Stimulated activated CD4-positive, alpha-beta T cell treated with anti-CD3 and anti-CD28 coated beads, Interleukin-2, amount 100 ng/mL, for 48 hours (primary cell): ENCODE results near the gene ACOX3.
"Not testable (repeated sequence)": the region's sequence is repeated elsewhere in the genome, so short reads cannot be mapped to it uniquely, and the experiment has no call there.

Experiments used
- DNase-seq, 2 donors: peaks; one replicate each; pipeline ENCODE4 v3.0.0-alpha.2; 2020

The ACOX3 gene

DNA sequence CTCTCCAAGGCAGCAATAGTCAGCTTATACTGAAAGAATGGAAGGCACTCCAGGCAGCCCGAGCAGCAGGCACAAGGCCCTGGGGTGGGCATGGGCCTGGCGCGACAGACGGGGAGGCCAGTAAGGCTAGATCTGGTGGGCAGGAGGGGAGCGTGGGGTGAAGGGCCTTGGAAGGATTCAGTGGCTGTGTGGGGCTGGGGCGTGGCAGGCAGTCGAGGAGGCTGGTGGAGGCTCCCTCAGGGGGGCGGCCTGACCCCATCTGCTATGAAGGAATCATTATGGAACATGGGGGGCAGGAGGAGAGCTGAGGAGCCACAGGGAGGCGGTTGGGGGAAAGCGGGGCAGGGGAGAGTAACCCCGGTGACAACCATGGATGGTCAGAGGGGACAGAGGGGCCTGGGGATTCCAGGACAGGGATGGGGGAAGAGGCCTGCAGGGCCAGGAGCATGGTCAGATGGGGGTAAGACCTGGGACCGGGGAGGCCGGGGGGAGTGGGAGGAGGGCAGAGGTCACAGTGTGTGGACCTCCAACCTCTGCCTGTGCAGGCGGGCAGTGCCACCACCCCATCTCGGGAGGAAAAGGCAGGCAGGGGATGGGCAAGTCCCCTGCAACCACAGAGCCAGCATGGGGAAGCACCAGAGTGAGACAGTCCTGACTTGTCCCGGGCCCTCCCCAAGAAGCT, 70.3 kb downstream of the ACOX3 start:
- DNase-seq = no peak

DNA sequence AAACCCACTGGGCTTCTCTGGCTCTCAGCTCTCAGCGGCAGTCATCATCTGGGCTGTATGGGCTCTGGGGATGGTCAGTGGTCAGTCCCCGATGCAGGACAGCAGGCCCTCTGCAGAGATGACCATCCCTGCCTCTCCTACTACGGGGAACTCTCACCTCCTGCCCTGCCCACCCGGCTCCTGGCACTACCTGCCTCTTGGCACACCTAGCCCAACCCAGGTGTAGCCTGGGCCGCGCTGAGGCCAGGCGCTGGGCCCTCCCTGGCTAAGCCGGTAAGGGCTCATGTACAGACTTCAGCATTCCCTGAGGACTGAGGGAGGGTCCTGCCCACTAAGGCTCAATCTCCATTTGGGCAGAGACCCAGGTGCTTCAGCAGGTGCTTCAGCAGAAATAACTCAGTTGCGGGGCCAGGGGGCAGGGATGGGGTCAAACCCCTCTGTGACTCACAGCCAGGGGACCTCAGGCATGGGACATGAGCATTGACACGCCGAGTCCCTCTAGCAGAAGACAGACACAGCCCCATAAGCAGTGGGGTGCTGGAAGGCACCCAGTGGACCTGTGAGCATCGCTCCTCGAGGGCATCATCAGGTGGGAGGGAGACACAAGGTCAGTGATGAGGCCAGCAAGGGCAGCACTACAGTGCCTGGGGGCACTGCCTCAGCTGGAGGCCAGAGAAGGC, 71.0 kb downstream of the ACOX3 start:
- DNase-seq = no peak

DNA sequence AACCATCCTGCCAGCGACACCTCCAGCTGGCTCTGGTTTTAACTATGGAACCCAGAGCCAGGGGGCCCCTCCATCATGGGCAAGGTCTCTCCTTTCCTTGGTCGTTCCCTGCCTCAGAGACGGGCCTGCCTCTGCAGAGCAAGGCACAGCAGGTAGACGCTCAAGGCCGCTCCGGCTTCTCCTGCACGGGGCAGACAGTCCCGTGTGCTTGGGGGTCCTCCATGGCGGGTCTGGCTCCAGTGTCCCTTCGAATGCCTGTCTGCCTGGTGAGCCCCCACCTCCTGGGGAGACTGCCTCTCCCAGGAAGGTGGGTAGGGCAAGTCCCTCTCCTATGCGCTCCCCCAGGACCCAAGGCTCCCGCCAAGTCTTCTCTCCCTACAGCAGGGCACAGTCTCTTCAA, 71.5 kb downstream of the ACOX3 start:
- no peak for DNase-seq

DNA sequence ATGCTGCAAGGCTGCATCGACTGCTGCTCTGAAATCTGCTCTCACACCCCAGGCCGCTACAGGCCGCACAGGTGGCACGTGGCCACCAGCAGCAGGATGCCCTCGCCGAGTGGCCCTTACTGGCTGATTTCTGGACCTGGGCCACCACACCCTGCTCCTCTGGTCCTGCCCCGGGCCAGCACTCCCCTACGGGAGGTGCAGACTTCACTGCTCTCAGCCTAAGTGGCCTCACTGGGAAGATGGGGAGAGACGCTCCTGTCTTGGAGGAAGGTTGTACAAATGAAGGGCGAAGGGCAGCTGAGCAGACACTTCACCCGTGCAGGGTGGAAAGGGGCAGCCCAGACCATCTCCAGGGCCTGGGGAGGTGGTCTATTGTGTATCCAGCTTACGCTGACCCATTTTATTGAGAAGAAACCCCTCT, 72.5 kb downstream of the ACOX3 start:
- no peak for DNase-seq

DNA sequence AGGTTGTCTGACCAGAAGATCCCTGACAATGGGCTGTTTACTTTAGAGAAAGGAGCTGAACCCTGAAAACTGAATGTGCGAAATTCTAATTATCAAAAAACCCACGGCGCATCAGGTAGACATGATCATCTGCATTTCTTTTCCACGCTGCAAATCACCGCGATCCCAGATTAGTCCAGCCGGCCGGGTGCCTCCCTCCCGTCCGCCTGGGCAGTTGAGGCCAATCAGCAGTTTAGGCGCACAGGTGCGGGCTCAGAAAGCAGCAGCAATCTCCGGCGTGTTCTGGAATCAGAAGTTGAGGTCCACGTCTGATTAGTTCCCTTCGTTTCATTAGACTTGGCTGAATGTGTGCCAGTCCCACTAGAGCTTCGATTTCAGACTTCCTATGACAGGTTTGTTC, 73.9 kb downstream of the ACOX3 start:
- DNase-seq = no peak

DNA sequence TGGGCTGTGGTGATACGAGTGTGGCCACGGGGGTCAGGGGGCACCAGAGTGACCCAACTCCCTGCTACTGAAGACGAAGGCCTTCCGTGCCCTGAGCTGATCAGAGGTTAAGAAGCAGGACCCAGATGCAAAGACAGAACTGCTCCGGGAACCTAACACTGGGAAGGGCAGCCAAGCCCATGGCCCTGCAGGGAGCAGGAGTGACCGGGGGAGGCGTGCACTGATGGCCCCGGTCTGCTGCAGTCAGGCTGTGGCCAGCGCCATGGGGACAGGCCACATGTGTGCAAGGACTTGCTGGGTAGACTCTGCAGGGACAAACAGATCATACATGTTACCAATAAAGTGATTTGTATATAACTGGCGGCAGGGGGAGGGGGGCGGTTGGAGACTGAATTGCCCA, 74.6 kb downstream of the ACOX3 start:
- DNase-seq = no peak

DNA sequence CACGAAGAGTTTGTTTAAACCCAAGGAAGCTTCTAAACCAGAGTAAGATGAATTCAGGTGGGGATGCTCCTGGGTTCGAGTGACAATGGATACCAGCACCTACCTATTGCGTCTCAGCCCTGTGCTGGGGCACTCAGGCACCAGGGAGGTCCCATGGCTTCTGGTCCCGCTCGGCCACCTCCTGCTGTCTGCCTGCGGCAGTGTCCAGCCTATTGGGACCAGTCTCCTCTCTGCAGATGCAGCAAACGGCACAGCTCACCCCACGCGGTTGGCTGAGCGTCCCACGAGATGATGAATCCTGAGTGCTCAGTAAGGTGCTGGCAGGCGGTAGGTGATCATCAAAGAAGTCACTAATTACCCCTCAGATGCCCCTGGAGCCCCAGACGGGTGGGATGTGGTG, 75.2 kb downstream of the ACOX3 start:
- DNase-seq = no peak

DNA sequence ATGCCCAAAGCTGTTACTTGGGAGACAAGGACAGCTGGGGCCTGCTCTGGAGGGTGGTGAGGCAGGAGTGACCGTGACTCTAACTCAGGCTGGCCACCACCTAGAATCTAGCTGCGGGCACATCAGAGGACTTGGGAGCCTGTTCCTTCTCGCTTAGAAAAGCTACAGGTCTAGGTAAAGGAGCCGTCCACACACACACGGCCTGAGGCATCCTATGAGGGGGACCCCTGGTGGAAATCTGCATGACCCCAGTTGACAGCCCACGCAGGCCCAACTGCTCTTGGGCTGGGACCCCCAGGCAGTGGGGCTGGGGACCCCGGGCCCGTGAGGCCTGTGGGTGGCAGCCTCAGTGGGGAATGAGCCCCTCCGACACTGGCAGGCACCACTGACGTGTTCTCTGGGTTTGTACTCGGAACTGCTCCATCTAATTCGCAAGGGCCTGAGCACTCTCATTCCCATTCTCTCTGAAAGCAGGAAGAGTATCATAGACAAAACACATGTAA, 75.6 kb downstream of the ACOX3 start:
- no peak for DNase-seq

DNA sequence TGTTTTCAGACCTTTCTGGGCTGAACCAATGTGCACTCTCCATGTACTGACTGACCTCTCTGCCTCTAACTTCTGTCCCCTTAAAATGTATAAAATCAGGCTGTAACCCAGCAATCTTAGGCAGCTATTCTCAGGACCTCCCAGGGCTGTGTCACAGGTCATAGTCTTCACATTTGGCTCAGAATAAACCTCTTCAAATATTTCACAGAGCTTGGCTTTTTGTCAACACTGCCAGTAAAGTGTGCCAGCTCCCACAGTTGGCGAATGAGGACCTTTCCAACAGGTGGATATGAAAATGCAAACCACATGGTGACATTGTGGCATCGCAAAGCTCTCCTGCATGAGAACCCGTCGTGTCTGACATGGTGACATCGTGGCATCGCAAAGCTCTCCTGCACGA, 76.4 kb downstream of the ACOX3 start:
- DNase-seq = no peak

DNA sequence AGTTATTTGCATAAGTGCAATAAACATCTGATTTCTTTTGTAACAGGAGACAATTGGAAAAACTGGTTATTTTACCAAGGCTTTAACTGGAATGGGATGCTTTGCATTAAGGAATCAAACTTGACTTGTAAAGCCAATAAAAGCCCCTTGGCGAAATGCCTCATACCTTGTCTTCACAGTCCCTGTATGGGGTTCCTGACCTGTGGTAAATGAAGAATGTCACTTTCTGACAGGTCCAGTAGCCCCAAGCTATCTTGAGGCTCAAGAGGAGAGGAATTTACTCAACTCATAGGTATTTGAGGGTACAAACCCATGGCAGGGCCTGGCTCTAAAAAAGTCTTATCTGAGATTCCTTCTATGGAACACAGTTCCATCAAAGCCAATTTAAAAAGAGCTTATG, 78.0 kb downstream of the ACOX3 start:
- no peak for DNase-seq

DNA sequence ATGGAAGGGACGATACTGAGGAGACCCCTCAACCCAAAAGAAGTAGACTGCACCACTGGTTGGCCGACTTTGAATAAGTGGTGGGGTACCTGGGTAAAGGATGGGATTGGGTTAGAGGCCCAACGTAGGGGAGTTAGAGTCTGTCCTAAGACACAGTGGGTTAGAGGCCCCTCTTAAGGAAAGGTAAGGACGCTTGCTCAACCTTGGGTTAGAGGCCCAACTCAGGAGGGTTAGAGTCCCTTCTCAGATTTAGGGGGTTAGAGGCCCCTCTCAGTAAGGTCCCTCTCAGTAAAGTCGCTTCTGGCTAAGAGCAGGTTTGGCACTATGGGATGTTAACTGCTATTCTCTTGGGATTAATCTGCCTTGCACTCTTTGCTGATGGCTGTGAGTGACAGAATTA, 81.3 kb downstream of the ACOX3 start:
- DNase-seq = no peak

DNA sequence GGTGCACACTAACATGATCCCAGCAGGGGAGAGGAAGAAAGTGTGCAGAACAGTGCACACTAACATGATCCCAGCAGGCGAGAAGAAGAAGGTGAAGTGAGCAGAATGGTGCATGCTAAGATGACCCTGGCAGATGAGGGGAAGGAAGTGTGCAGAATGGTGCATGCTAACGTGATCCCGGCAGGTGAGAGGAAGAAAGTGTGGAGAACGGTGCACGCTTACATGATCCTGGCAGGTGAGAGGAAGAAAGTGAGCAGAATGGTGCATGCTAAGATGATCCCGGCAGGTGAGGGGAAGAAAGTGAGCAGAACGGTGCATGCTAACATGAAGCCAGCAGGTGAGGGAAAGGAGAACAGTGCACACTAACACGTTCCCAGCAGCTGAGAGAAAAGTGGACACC, 83.7 kb downstream of the ACOX3 start:
- no peak for DNase-seq

DNA sequence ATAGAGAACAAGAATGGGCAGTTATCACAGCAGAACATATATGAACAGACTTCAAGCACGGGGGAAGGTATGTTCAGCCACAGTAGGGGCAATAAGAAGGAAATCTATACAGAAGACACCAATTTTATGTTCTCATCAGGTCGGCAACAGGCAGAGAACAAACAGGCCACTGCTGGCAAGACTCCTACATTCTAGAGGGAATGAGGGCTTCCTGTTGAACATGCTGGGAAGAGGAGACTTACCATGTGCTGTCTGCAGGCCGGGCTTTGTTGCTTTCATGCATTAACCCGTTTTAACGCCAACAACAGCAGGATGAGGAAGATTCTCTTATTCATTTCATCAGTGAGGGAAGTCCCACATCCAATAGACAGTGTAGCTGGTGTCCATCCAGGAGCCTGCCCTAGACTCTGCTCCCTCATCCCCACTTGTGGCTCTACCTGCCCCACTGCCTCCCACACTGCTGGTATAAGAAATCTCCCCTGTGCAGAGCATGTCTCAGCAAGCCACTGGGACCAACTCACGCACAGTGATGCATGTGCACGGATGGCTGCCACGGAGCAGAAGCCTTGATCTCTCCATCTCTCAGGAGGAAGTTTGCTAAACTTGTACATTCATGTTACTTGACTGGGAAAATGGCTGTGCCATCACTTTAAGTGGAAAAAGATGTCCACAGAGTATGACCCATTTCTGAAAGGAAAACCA, 84.5 kb downstream of the ACOX3 start:
- no peak for DNase-seq

DNA sequence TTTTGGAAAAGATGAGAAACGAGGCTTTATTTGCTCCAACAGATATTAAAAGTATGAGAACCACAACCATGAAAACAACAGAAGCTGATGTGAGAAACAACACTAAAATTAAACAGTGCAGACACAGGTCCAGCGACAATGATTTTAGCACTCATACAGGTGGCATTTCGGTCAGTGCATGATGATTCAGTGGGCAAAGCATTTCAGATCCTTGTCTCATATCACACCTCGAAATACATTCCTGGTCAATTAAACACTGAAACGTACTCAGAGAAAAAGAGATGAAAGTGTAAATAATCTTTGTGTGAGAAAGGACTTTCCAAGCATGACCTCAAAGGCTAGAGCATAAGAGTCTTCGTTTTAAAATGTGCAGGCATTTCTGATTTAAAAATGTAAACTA, 85.2 kb downstream of the ACOX3 start:
- no peak for DNase-seq

DNA sequence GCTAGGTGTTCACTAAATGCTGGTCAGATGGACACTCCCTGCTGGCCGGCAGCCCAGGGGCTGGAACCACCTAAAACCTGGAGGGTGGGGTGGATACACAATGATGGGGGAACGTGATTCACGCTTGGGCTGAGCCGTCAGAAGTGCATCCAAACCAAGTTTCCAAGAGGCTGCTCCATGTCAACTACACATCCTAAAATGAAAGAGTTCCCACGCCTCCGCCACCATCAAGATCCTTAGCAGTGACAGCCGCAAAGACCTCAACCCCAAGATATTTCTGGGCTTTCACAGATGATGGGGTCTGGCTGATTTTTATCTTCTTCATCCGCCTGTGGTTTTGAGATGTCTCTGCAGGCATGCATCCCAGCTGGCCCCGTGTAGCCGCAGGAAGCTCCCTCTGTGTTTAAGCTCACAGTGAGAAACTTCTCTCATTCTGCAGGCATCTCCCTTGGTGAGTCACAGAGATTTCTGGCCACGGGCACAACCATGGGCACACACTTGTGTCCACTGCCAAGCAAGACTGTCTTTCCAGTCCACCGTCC, 86.5 kb downstream of the ACOX3 start:
- no peak for DNase-seq

DNA sequence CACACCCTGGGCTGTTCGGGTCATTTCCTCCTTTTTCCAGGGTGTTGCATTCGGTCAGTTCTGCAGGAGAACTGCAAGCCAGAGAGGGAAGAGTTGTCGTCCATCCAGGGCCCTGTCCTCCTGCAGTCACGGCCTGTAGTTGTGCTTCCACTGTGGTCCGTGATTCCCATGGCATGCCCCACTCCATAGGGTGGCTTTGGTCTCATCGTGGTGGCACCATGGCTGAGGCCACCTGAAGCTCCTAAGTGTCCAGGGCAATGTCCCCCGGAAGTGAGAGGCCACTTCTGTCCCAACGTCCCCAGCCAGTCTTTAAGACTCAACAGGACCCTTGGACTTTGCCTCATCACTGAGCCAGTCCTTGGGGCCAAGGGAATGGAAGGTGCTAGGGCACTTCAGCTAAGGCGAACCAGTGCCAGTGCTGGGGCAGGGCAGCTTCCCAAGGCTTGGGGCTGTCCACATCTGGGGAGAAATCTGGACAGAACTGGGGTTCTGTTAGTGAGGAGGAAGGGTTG, 87.3 kb downstream of the ACOX3 start:
- no peak for DNase-seq

DNA sequence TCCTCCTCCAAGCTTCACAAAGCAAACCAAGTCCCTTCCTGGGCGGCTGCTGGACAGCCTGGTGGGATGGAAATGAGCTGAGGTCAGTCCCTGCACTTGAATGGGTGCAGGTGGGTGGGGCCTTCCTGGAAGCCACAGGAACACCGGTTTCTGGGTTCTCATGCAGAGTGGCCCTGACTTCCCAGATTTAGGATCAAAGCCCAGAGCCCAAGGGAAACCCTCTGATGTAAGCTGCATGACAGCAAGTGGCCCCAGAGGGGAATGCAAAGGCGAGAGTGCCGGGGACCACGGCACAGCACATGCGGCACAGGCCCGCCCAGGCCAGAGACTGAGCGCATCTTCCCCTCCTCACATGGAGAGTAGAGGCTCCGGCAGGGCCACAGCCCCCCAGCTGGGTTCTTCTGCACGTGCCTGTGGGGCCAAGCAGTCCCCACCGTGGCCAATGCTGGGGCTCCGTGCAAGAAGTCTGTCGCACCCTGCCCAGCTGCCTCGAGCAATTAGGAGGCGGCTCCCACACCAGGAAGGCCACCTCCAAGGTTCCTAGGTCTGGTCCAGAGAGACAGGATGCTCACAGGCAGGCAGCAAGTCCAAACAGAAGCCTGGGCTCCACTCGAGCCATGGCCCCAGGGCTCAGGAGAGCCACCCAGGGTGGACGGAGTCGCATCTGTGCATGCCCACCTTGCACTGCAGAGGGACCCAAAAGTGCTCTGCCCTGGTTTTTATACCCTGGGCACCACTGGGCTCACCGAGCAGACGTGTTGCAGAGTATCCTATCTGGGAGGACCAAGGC, 88.0 kb downstream of the ACOX3 start:
- DNase-seq = no peak

DNA sequence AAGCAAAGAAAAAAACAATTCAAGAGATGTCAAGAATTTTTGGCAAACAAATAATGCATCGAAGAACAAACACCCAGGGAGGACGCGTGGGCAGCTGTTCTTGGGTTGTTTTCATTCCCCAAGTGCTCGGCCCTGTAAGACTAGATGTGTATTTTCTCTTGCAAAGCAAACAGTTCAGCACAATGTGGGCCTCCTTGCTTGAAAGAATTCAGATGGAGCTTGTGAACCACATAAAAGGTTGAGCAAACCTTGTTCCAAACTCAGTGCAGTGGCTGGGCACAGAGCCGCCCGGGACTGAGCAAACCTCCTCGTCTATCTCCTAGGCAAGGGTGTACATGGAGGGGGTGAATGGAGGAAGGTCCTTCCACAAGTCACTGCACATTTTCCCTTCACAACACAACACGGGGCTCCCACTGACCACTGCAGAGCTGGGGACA, 88.6 kb downstream of the ACOX3 start:
- no peak for DNase-seq

DNA sequence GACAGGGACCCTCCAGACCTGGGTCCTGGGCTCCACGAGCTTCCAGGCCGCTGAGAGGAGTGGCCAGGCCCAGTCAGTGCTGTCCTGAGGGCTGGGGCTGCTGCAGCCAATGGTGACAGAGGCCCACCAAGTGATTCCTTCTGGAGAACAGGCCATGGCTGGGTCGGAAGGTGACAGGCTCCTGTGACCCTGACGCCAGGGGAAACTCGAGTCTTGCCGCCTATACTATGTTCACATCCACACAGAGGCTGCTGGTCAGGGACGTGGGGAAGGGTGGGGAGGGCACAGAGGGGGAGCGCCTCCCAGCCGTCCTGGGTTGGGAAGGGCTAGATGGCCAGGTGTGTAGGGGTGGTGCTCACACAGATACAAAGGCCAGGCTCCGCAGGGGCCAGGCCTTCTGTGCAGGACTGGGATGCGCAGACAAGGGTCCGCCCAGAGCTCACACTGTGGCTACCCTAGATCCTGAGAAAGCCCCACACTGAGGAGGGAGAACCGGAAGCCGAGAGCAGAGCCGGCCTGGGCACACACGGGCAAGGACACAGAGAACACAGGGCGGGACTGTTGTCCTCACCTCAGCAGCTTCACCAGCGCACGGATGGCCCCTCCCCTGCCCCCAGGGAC, 89.6 kb downstream of the ACOX3 start:
- no peak for DNase-seq

DNA sequence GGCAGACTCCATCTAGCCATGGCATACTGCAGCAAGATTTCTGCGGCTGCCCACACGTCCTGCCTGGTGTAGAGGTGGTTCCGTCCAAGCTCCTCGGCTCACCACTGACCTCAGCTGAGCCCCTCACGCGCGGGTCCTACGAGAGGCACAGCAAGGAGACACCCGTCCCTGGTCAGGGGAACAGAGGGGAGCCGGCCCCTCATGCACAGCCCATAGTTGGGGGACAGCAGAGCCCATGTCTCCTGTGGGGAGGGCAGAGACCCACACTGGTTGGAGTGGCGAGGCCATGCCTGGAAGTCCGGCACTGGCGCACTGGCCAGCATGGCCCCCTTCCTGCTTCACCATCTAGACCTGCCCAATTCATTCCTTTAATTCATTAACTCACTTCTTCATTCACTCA, 90.2 kb downstream of the ACOX3 start:
- no peak for DNase-seq

DNA sequence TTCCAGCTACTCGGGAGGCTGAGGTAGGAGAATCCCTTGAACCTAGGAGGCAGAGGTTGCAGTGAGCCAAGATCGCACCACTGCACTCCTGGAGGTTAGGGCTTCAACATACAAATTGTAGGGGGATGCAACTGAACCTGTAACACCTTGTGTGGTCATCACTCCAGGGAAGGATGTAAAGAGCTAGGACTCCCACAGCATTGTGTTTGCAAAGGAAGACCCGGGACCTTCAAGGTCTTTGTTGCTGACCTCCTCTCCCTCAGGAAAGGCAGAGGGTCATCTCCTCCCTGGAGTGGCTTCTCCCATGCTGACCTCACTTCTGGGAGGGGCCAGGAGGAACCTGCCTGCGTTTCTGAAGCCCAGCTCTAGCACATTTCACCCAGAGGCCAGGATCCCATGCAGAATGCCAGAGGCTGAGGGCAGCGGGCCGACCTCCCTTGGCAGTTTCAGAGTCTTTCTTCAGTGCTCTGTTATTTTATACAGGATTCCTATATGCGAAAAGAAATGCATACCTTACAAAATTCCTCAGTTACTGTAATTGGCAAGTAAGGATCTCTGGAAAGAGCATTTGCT, 90.8 kb downstream of the ACOX3 start:
- DNase-seq = no peak

DNA sequence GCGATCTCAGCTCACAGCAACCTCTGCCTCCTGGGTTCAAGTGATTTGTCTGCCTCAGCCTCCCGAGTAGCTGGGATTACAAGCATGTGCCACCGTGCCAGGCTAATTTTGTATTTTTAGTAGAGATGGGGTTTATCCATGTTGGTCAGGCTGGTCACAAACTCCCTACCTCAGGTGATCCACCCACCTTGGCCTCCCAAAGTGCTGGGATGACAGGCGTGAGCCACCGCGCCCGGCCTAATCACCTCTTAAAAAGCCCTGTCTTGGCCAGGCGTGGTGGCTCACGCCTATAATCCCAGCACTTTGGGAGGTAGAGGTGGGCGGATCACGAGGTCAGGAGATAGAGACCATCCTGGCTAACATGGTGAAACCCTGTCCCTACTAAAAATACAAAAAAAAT, 91.3 kb downstream of the ACOX3 start:
- not testable (repeated sequence) for DNase-seq
